K562 (cell line): ENCODE data around the gene NKD1. TPM values are rescaled to one million over a fixed set of nuclear protein-coding genes. Genes with fewer than 3 reads are reported as not detected.

ENCODE experiments used
- ATAC-seq: fragments of 200-7000 bp; cut with Tn5 transposase; 3 replicates; pipeline ENCODE4 v1.9.1; 2020; ENCODE audit warnings: moderate library complexity
- BruUV-seq: library from RNA; stranded (reverse); fragments of 400-500 nt; replicated peaks from 2 replicates; lab custom pipeline; 2021; lab: Mats Ljungman, UMichigan
- CTCF ChIA-PET: fragments of 300-600 bp; formaldehyde crosslinking; extraction: SDS; loops from one replicate; lab custom pipeline; 2021; ENCODE audit warnings: low intra/inter-chr PET ratio; lab: Yijun Ruan, JAX
- POLR2A ChIA-PET: fragments of 300-600, 350-650 bp; sonication (Branson Sonifier 250); formaldehyde crosslinking; extraction: SDS; loops from one replicate; lab custom pipeline; 2021; ENCODE audit warnings: antibody characterized with exemption, inconsistent platforms; lab: Yijun Ruan, JAX
- DNase-seq, 4 experiments: peaks; one replicate each; pipeline versions ENCODE4 v3.0.0 to v3.0.0-alpha.2; 2011 to 2018; ENCODE audit warnings: low spot score in 3 of 4, mixed read lengths in 3 of 4; ENCODE audit errors: extremely low read depth in 1 of 4
- FAIRE-seq: peaks from 2 replicates; lab custom pipeline; 2011; peaks lifted over from hg19 to GRCh38; lab: Jason Lieb, UNC
- H2AFZ ChIP-seq: 2 replicates; pipeline ENCODE4 v1.6.0; 2011; ENCODE audit warnings: low read depth, low read length, control low read depth, inconsistent platforms
- H3K27ac ChIP-seq: fragments of 200-600 bp; 3 replicates; pipeline ENCODE4 v1.8.0; 2011; ENCODE audit warnings: low read depth, mild to moderate bottlenecking, control low read depth, inconsistent platforms, low read length, moderate library complexity, mixed read lengths; ENCODE audit errors: extremely low read depth
- H3K27me3 ChIP-seq, 2 experiments: fragments of 300-600 bp in 1 of 2; 2 replicates in 1 of 2; 3 replicates in 1 of 2; pipeline versions ENCODE4 v1.6.0 to v1.8.0; 2011; ENCODE audit warnings: inconsistent platforms in 2 of 2, low read length in 2 of 2, mild to moderate bottlenecking in 1 of 2, mixed read lengths in 1 of 2, moderate library complexity in 1 of 2; ENCODE audit not compliant: control insufficient read depth in 2 of 2, insufficient read depth in 2 of 2
- H3K36me3 ChIP-seq: fragments of 300-600 bp; 3 replicates; pipeline ENCODE4 v1.8.0; 2011; ENCODE audit warnings: mild to moderate bottlenecking, low read length, inconsistent platforms; ENCODE audit not compliant: control insufficient read depth, insufficient read depth
- H3K4me1 ChIP-seq, 2 experiments: fragments of 200-600 bp in 1 of 2; replicated peaks in 1 of 2; 2 replicates in 1 of 2; 3 replicates in 1 of 2; pipeline versions ENCODE4 v1.5.1 to v1.8.0; 2011; ENCODE audit warnings: inconsistent platforms in 2 of 2, low read length in 2 of 2, mild to moderate bottlenecking in 1 of 2, mixed read lengths in 1 of 2, moderate library complexity in 1 of 2; ENCODE audit not compliant: control insufficient read depth in 2 of 2, insufficient read depth in 2 of 2
- H3K4me2 ChIP-seq: 2 replicates; pipeline ENCODE4 v1.6.1; 2011; ENCODE audit warnings: low read length, control low read depth, inconsistent platforms, mixed read lengths; ENCODE audit not compliant: insufficient read depth
- H3K4me3 ChIP-seq: fragments of 200-600 bp; sonication (generic), shearing (Covaris generic); 2 replicates; pipeline ENCODE4 v1.5.1; 2016; ENCODE audit warnings: control low read depth, inconsistent platforms
- H3K79me2 ChIP-seq: fragments of 200-600 bp; 3 replicates; pipeline ENCODE4 v1.8.0; 2011; ENCODE audit warnings: low read length, inconsistent platforms; ENCODE audit not compliant: control insufficient read depth, insufficient read depth
- H3K9ac ChIP-seq, 2 experiments: 2 replicates each; pipeline versions ENCODE4 v1.6.0 to v1.6.1; 2011; ENCODE audit warnings: low read depth in 2 of 2, low read length in 2 of 2, control low read depth in 1 of 2, inconsistent platforms in 1 of 2, mild to moderate bottlenecking in 1 of 2, mixed read lengths in 1 of 2; ENCODE audit not compliant: insufficient read depth in 1 of 2
- H3K9me1 ChIP-seq: one replicate; pipeline ENCODE4 v1.6.0; 2011; ENCODE audit warnings: inconsistent platforms, mild to moderate bottlenecking, low read length, moderate library complexity; ENCODE audit not compliant: control insufficient read depth, insufficient read depth
- H3K9me3 ChIP-seq: replicated peaks from 2 replicates; pipeline ENCODE4 v1.5.1; 2011; ENCODE audit warnings: low read depth, low read length, inconsistent platforms; ENCODE audit not compliant: control insufficient read depth, insufficient read depth
- H4K20me1 ChIP-seq: replicated peaks from 2 replicates; pipeline ENCODE4 v1.6.1; 2011; ENCODE audit warnings: low read length, inconsistent platforms, mixed read lengths; ENCODE audit not compliant: control insufficient read depth, insufficient read depth
- ATF1 ChIP-seq, 2 experiments: fragments of 450-650 bp in 1 of 2; IDR thresholded peaks; 2 replicates each; pipeline ENCODE4 v1.6.1; 2016; ENCODE audit warnings: missing compliant biosample characterization in 1 of 2, missing genetic modification characterization in 1 of 2
- FIP1L1 ChIP-seq: fragments of 200-400 bp; formaldehyde crosslinking; IDR thresholded peaks from 2 replicates; pipeline ENCODE4 v1.6.1; 2018; ENCODE audit warnings: mild to moderate bottlenecking, low read depth, low read length; ENCODE audit not compliant: poor library complexity, severe bottlenecking
- RFX7 ChIP-seq: fragments of 250-450 bp; sonication (Bioruptor Pico); IDR thresholded peaks from 2 replicates; pipeline ENCODE4 v1.5.1; 2021; ENCODE audit warnings: mild to moderate bottlenecking
- TARDBP ChIP-seq: fragments of 450-650 bp; IDR thresholded peaks from 2 replicates; pipeline ENCODE4 v1.6.1; 2016
- ZNF445 ChIP-seq: fragments of 250-450 bp; sonication (Bioruptor Pico); IDR thresholded peaks from 2 replicates; pipeline ENCODE4 v1.4.0; 2020; ENCODE audit warnings: low read depth, mild to moderate bottlenecking, moderate library complexity
- WGBS: fragments of 100-300 bp; shearing (Covaris generic); methylation state at CpG from one replicate; pipeline ENCODE4 v1.1.6; 2016; ENCODE audit warnings: low coverage, mixed read lengths; ENCODE audit not compliant: insufficient coverage; ENCODE audit errors: missing lambda C conversion rate; 5-methylcytosine and 5-hydroxymethylcytosine counted together
- in situ Hi-C: fragments of 300-500 bp; cut with MboI; formaldehyde crosslinking; loops from 4 replicates; pipeline ENCODE4 v1.15.0; 2018; ENCODE audit warnings: inconsistent platforms, mixed read lengths
- intact Hi-C: fragments of 100-400 bp; cut with micrococcal nuclease; formaldehyde crosslinking; loops from 2 replicates; pipeline ENCODE4 v1.14.2; 2022
- polyA plus RNA-seq, 8 experiments: library from polyadenylated mRNA; depleted of rRNA in 4 of 8; stranded (reverse) in 5 of 8; unstranded in 3 of 8; fragments of >200 nt; fragmentation: Nextera tagmentation in 2 of 8; fragmentation: Illumina TruSeq in 1 of 8; extraction: Ambion mirVana in 2 of 8; extraction: Trizol in 1 of 8; gene quantifications; 2 replicates each; pipeline versions ENCODE4 v1.2.1 to v1.2.3, GENCODE V29; 2011 to 2014; ENCODE audit warnings: inconsistent platforms in 1 of 8, missing spikeins in 1 of 8
- total RNA-seq, 7 experiments: library from RNA; depleted of rRNA in 6 of 7; stranded (reverse); fragments of >200 nt in 6 of 7; fragmentation: Illumina TruSeq in 2 of 7; extraction: Trizol in 2 of 7; gene quantifications; 2 replicates each; pipeline versions ENCODE4 v1.2.1 to v1.2.3, GENCODE V29; 2011 to 2021; ENCODE audit warnings: low replicate concordance in 1 of 7

Gene NKD1
- total and polyA plus RNA-seq, 9 of the 15 experiments (the other 6 are each of a cell fraction or from before 2014, with no cell fraction given), result under 0.01 to 0.24 (median 0.04) TPM; not detected in 2

DNA sequence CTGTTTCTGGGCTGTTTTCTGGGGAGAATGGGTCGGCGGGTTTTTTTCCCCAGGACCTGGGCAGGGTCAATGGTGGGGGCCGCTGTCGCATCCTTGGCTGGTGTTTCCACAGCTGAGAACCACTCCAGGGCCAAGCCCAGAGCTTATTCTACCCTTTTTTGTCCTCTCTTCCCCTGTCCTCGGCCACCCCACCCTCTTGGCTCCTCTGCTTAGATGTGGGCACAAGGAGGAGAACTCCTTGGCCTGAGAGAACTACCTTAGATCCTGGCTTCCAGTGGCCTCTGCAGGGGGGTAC is 149.2 kb downstream of the NKD1 start:
- intact Hi-C loops, result no loop called here
- ChIA-PET POLR2A (interaction anchor here (1.0 kb wide), 1 partner anchor 44 kb away, joined by 4 read pairs; no protein-coding TSS in a partner anchor), CTCF (no interaction called here)
- Histone ChIP-seq H4K20me1 (no peaks in the 10 kb centered on the region; the same call in 1 of the 2 replicates), H3K27ac (no peak overlapping the region), H3K9ac (no peak overlapping the region), H2AFZ (peak overlapping the region; percentile 63; the same call in 1 of the 2 replicates), H3K4me3 (no peak overlapping the region), H3K9me1 (no peaks in the 10 kb centered on the region), H3K27me3 (peaks cover 0 to 32% of the 10 kb centered on the region in 2 experiments; a peak in 3 of 5 replicates), H3K4me1 (peaks cover 9 to 15% of the 10 kb centered on the region in 2 experiments; a peak in 4 of 5 replicates), H3K9me3 (no peaks in the 10 kb centered on the region), H3K4me2 (no peak overlapping the region), H3K79me2 (no peaks in the 10 kb centered on the region), H3K36me3 (no peaks in the 10 kb centered on the region)
- in situ Hi-C loops, result no loop called here
- ATAC-seq, result no peak
- DNase-seq, result no peak
- WGBS, result 15% methylated on average over 5 of the region's 5 CpGs
- TF ChIP-seq ATF1 (CRISPR knock-in tag; IDR thresholded peaks at IDR 0.05), result no peak
- no peak for TF ChIP-seq ATF1 (tag; IDR thresholded peaks at IDR 0.05)
- no peak for TF ChIP-seq FIP1L1
- no peak for TF ChIP-seq RFX7 (CRISPR knock-in tag)
- no peak for TF ChIP-seq TARDBP
- no peak for TF ChIP-seq ZNF445 (CRISPR knock-in tag)
- FAIRE-seq, result no peak
- no TSS peak for BruUV-seq
